Measurements from ENCODE around the gene PCDHGC3.
"Not testable (repeated sequence)": the region's sequence is repeated elsewhere in the genome, so short reads cannot be mapped to it uniquely, and the experiment has no call there.

PCDHGC3 gene

DNA sequence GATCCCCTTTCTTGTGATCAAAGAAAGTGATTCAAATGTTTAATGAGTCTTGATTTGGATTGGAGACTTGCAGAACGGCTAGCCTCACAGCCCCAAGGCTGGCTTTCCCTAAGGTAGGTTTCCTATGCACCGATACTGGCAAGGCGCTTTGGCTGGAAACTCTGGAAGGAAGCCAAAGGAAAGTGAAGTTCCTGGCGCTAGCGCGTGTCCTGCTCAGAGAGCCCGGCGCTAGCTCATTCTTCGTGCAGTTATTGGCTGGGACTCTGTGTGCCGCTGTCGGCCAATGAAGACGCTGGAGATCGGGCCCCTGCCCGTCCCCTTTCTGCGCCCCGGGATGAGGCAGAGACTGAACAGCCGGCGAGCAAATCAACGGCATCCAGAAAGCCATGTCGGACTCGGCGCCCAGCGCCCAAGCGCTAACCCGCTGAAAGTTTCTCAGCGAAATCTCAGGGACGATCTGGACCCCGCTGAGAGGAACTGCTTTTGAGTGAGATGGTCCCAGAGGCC is at the start of gene PCDHGC3:
Gene PCDHGC3 (plus strand): TSS at position 342 of the 507 bp plus-strand sequence. CDS start 151 bp downstream, at position 493.
- DNase-seq: peak; percentile 84

- no peak for DNase-seq
These were observed 47.9 kb upstream of the PCDHGC3 start for GRCh38 chr5:141427783-141428426.

- peak; percentile 65 for DNase-seq
These were observed 45.2 kb upstream of the PCDHGC3 start, which contains the start of gene PCDHGA12 for GRCh38 chr5:141430332-141431113. Gene PCDHGA12, plus strand, starts transcription at chr5:141430507. Its CDS starts 253 bp downstream, at chr5:141430760.

DNA sequence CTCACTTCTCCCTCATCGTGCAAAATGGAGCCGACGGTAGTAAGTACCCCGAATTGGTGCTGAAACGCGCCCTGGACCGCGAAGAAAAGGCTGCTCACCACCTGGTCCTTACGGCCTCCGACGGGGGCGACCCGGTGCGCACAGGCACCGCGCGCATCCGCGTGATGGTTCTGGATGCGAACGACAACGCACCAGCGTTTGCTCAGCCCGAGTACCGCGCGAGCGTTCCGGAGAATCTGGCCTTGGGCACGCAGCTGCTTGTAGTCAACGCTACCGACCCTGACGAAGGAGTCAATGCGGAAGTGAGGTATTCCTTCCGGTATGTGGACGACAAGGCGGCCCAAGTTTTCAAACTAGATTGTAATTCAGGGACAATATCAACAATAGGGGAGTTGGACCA is 44.5 kb upstream of the PCDHGC3 start:
- DNase-seq: no peak

DNA sequence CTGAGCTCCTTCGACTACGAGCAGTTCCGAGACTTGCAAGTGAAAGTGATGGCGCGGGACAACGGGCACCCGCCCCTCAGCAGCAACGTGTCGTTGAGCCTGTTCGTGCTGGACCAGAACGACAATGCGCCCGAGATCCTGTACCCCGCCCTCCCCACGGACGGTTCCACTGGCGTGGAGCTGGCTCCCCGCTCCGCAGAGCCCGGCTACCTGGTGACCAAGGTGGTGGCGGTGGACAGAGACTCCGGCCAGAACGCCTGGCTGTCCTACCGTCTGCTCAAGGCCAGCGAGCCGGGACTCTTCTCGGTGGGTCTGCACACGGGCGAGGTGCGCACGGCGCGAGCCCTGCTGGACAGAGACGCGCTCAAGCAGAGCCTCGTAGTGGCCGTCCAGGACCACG is 43.5 kb upstream of the PCDHGC3 start:
- not testable (repeated sequence) for DNase-seq

- not testable (repeated sequence) for DNase-seq
These were observed 43.0 kb upstream of the PCDHGC3 start for GRCh38 chr5:141432726-141433125.

DNA sequence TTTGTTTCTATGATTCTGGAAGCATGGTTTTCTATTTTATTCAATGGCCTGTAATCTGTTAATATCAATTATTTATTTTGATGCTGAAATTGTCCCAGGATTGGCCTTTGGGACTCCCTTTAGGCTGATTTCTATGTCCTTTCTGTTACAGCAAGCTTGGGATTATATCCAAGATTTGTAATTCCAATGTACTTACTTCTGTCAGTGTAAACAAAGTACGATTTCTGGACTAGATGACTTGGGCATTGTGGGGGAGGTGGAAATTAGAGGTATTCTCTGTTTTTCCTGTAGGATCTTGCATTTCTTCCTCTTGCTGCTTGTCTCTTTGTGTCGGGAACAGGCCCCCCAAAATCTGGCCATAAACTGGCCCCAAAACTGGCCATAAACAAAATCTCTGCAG is 41.8 kb upstream of the PCDHGC3 start:
- DNase-seq: no peak

- no peak for DNase-seq
These were observed 38.5 kb upstream of the PCDHGC3 start for GRCh38 chr5:141437221-141437620.

DNA sequence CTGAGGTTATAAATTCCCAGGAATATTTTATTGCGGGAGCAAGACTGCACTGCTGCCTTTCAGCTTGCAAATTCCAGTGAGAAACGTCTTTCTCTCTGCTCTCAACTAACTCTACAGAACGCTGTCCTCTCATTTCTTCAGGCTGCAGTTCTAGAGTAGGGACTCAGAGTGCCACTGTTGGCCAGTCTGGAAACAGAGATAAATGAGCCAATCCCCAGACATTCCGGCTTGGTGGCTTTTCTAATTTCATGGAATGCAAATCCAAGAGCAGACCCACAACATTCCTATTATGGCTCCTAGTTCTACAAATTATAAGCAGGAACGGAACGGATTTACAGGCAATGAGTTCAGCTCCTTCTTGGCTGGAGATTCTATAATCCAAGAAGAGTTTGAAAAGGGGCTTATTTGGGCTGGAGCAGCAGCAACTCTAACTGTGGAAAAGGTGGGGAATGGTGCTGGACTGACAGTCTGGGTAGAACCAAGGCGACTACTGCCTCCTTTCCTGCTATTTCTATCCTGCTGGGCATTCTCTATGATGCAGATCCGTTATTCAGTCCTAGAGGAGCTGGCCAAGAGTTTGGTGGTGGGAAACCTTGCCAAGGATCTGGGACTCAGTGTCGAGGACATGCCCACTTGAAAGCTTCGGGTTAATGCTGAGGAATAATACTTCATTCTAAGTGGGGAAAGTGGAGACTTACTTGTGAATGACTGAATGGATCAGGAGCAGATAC is 36.2 kb upstream of the PCDHGC3 start:
- DNase-seq: no peak

DNA sequence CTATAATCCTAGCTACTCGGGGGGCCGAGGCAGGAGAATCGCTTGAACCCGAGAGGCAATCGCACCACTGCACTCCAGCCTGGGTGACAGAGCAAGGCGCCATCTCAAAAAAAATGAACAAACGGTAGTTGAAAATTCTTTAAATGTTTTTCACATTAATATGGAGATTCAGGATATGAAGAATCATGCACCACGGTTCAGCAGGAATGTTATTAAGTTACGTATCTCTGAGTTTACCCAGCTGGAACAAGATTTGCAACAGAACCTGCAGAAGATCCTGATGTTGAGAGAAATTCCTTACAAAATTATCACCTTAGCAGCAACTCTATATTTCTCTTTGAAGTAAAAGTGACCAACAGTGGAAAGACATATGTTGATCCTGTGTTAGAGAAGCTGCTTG is 35.4 kb upstream of the PCDHGC3 start:
- DNase-seq: no peak

DNA sequence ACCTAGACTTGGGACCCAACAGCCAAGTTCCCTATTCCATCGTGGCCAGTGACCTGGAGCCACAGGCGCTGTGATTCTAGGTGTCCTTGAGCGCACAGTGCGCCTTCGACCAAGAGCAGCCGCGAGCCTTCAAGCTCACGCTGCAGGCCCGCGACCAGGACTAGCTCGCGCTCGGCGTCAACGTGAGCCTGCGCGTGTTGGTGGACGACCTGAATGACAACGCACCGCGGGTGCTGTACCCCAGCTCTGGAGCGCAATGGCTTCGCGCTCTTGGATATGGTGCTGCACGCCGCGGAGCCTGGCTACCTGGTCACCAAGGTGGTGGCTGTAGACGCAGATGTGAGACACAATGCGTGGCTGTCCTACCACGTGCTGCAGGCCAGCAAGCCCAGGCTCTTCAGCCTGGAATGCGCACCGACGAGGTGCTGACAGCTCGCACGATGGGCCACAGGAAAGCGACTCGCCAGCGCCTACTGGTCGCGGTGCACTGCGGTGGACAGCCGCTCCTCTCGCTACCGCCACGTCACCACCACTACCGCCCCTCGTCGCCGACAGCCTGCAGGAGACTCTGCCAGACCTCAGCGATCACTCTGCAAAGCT is 34.1 kb upstream of the PCDHGC3 start:
- no peak for DNase-seq

- no peak for DNase-seq
These were observed 10.4 kb upstream of the PCDHGC3 start for GRCh38 chr5:141465351-141465750.

- peak; percentile 71 for DNase-seq
These were observed 556 bp downstream of the PCDHGC3 start for GRCh38 chr5:141476132-141476911.

DNA sequence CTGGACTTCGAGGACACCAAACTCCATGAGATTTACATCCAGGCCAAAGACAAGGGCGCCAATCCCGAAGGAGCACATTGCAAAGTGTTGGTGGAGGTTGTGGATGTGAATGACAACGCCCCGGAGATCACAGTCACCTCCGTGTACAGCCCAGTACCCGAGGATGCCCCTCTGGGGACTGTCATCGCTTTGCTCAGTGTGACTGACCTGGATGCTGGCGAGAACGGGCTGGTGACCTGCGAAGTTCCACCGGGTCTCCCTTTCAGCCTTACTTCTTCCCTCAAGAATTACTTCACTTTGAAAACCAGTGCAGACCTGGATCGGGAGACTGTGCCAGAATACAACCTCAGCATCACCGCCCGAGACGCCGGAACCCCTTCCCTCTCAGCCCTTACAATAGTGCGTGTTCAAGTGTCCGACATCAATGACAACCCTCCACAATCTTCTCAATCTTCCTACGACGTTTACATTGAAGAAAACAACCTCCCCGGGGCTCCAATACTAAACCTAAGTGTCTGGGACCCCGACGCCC is 1.3 kb downstream of the PCDHGC3 start:
- DNase-seq: no peak

GRCh38 chr5:141477815-141478214 is 2.0 kb downstream of the PCDHGC3 start:
- DNase-seq: no peak

DNA sequence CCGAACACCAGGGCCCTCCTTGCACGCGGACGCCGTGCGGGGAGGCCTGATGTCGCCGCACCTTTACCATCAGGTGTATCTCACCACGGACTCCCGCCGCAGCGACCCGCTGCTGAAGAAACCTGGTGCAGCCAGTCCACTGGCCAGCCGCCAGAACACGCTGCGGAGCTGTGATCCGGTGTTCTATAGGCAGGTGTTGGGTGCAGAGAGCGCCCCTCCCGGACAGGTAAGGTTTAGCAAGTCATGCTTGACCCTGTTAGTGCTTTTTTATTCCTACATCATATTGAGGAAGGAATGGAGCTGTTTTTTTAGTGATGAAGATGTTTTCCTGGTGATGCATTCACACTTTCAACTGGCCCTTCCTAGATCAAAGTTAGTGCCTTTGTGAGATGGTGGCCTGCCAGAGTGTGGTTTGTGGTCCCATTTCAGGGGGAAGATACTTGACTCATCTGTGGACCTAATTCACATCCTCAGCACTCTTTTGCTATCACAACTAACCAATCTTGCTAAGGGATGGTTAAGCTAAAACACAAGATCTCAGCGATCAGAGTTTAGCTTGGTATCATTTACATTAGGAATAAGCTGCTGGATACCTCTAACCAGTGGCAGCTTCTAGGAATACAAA is 2.7 kb downstream of the PCDHGC3 start:
- peak; percentile 90 for DNase-seq

GRCh38 chr5:141479776-141480175 is 4.0 kb downstream of the PCDHGC3 start:
- DNase-seq: no peak

DNA sequence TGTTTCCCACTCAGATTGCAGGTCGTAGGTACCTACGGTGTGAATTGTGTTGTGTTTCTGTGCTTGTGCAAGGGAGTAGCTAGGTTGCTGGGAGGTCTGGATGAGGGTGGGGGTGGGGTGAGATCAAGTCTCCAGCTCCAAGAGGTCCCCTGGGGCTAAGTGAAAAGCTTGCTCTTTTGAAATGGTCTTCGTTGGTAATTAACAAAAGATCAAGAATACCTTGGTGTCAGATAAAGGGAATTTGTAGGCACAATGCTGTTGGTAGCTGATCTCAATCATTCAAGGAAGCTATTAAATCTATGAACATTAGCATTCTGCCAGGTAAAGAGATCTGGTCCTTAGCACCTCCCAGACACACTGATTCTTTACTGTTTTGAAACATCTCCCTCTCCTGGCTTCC is 8.1 kb downstream of the PCDHGC3 start:
- DNase-seq: no peak

- DNase-seq: no peak
These were observed 8.5 kb downstream of the PCDHGC3 start for GRCh38 chr5:141484310-141484640.

- DNase-seq: peak; percentile 40
These were observed 9.0 kb downstream of the PCDHGC3 start, which contains the start of gene PCDHGC4 for GRCh38 chr5:141484641-141485311. Gene PCDHGC4, plus strand, starts transcription at chr5:141485030. Its CDS starts 144 bp downstream, at chr5:141485174.

Measured in DMS53 (cell line).